Breast epithelium (tissue), 3 donors: ENCODE results near the gene JMJD1C.

Source experiments
- CTCF ChIP-seq, 3 donors: fragments of 450-650 bp; IDR thresholded peaks; one replicate each; pipeline ENCODE4 v1.5.1; 2016 to 2017; ENCODE audit warnings: antibody characterized with exemption in 3 of 3, mild to moderate bottlenecking in 3 of 3, moderate library complexity in 3 of 3
- POLR2A ChIP-seq: fragments of 450-650 bp; IDR thresholded peaks from one replicate; pipeline ENCODE4 v1.6.1; 2016; ENCODE audit warnings: antibody characterized with exemption, mild to moderate bottlenecking, moderate library complexity

GRCh38 chr10:63257778-63258177, 208.0 kb downstream of the JMJD1C start:
- TF ChIP-seq CTCF (IDR thresholded peaks at IDR 0.05) (no peak), POLR2A (no peak)
